Astrocyte of the spinal cord (primary cell): ENCODE data around the gene ARL5C.

Experiments
- DNase-seq: peaks from one replicate; pipeline ENCODE4 v3.0.0; 2011; ENCODE audit warnings: low read depth, low spot score
- H3K4me3 ChIP-seq: 2 replicates; pipeline ENCODE4 v1.5.1; 2011; ENCODE audit warnings: low read depth, mild to moderate bottlenecking, low read length, moderate library complexity
- in situ Hi-C: cut with HindIII; loops from 2 replicates; pipeline ENCODE4 v1.10.0; 2017; ENCODE audit warnings: low sequenced_read_pairs
- TF ChIP-seq, protein P1 (sequence below): IDR thresholded peaks from 2 replicates; pipeline ENCODE4 v1.5.1; 2012; ENCODE audit warnings: low read depth, mild to moderate bottlenecking, low read length, inconsistent platforms

The ARL5C gene

GRCh38 chr17:39199820-39200069 is 33.8 kb upstream of the ARL5C start:
- peak; percentile 93 for DNase-seq
- in situ Hi-C loops: no loop called here
- H3K4me3 ChIP-seq: peak overlapping the region; percentile 98
- TF ChIP-seq, protein P1, sequence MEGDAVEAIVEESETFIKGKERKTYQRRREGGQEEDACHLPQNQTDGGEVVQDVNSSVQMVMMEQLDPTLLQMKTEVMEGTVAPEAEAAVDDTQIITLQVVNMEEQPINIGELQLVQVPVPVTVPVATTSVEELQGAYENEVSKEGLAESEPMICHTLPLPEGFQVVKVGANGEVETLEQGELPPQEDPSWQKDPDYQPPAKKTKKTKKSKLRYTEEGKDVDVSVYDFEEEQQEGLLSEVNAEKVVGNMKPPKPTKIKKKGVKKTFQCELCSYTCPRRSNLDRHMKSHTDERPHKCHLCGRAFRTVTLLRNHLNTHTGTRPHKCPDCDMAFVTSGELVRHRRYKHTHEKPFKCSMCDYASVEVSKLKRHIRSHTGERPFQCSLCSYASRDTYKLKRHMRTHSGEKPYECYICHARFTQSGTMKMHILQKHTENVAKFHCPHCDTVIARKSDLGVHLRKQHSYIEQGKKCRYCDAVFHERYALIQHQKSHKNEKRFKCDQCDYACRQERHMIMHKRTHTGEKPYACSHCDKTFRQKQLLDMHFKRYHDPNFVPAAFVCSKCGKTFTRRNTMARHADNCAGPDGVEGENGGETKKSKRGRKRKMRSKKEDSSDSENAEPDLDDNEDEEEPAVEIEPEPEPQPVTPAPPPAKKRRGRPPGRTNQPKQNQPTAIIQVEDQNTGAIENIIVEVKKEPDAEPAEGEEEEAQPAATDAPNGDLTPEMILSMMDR: no peak

DNA sequence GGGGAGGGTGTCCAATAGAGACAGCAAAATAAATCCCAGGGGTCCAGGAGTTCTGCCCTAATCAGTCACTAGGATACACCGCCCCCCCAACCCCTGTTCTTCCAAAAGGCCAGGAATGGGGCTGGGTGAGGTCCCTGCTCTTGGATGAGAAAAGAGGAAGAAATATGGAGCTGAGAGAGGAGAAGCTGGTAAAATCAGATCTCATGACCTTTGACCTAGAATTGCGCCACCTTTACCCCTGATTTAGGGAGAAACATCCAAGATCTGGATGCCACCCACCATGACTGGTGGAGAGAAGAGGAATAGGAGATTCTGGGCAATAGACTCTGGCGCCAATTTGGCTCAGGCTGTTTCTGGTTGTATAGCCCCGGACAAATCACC is 32.2 kb upstream of the ARL5C start:
- TF ChIP-seq, protein P1: no peak
- no peak for DNase-seq
- in situ Hi-C loops: no loop called here
- peak overlapping the region; percentile 77 for H3K4me3 ChIP-seq

- DNase-seq: peak; percentile 75
- TF ChIP-seq, protein P1: no peak
- in situ Hi-C loops: no loop called here
- peak within 1 kb of the TSS; percentile 77 for H3K4me3 ChIP-seq
Observed at GRCh38 chr17:39197380-39198185, 31.6 kb upstream of the ARL5C start, which contains the start of gene CACNB1. Gene CACNB1 (minus strand): TSS chr17:39197669. CDS start chr17:39197495, 174 bp downstream.

DNA sequence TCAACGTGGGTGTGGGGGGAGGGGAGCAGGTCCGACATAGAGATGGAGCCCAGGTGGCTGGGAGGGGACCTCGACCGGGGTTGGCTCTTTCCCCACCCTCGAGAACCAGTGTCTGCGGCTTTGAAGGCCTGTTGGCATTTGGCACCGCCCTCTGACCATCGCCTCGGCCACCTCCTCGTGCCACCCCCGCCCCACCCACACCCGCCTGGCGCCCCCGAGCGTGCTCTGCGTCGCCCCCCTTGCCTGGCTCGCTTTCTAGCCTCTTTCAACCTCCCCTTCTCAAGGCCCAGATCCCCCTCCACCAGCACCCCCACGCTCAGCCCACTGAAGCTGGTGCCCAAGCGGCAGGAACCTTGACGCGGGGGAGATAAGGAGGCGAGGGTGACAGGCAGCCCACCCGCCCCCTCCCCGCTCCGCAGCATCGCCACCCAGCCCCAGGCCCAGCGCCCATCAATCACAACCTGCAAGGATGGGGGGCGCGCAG is 30.9 kb upstream of the ARL5C start:
- no peak for DNase-seq
- in situ Hi-C loops: no loop called here
- TF ChIP-seq, protein P1: no peak
- peak overlapping the region; percentile 77 for H3K4me3 ChIP-seq

DNA sequence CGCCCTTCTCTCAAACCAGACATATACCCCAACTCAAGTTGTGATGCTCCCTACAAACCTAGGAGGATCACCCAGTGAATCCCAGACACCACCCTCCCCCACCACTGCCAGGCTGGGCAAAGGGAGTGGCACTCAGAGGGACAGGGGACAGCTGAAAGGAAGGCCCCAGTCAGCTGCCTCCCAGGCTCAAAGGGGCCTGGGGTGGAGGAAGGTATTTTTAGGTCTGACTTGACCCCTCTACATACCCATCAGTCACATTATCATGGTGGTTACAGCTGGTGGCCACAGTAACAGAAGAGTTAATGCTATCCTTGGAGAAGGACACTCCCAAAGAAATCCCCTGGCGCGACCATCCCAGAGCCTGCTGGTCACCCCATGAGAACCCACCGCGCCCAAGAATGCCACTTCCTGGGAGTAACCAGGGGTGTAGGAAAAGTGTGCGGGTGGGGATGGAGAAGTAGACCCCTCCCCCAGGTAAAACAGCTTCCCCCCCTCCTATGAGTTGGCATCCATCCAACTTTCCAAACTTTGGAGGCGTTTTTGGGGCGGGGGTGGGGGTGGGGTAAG is 30.4 kb upstream of the ARL5C start:
- TF ChIP-seq, protein P1: no peak
- no peak for DNase-seq
- in situ Hi-C loops: no loop called here
- H3K4me3 ChIP-seq: peak overlapping the region; percentile 77

- in situ Hi-C loops: no loop called here
- peak overlapping the region; percentile 77 for H3K4me3 ChIP-seq
- TF ChIP-seq, protein P1: no peak
- DNase-seq: no peak
Observed at GRCh38 chr17:39195568-39196160, 29.7 kb upstream of the ARL5C start.
